HEK293 (cell line): ENCODE results near the gene RPL10A.

ENCODE experiments used
- GLIS1 ChIP-seq: fragments of 450-650 bp; formaldehyde crosslinking; IDR thresholded peaks from 2 replicates; pipeline ENCODE4 v1.5.1; 2016; ENCODE audit warnings: missing biosample characterization, missing genetic modification characterization
- KLF8 ChIP-seq: fragments of 450-650 bp; formaldehyde crosslinking; IDR thresholded peaks from 2 replicates; pipeline ENCODE4 v1.5.1; 2016; ENCODE audit warnings: missing biosample characterization, missing genetic modification characterization
- MEIS1 ChIP-seq: sonication (generic); formaldehyde crosslinking; IDR thresholded peaks from 2 replicates; pipeline ENCODE4 v1.8.1; 2022; ENCODE audit warnings: missing genetic modification reagents, mild to moderate bottlenecking, borderline replicate concordance
- MZF1 ChIP-seq: fragments of 450-650 bp; formaldehyde crosslinking; IDR thresholded peaks from 2 replicates; pipeline ENCODE4 v1.5.1; 2017; ENCODE audit warnings: missing biosample characterization, missing genetic modification characterization, borderline replicate concordance
- OSR2 ChIP-seq: fragments of 450-650 bp; formaldehyde crosslinking; IDR thresholded peaks from 2 replicates; pipeline ENCODE4 v1.5.1; 2016; ENCODE audit warnings: missing biosample characterization, missing genetic modification characterization
- PATZ1 ChIP-seq: fragments of 450-650 bp; formaldehyde crosslinking; IDR thresholded peaks from 2 replicates; pipeline ENCODE4 v1.5.1; 2016; ENCODE audit warnings: missing biosample characterization, missing genetic modification characterization
- REPIN1 ChIP-seq: fragments of 450-650 bp; formaldehyde crosslinking; IDR thresholded peaks from 2 replicates; pipeline ENCODE4 v1.5.1; 2017; ENCODE audit warnings: missing biosample characterization, missing genetic modification characterization, low read depth
- SETDB1 ChIP-seq: IDR thresholded peaks from one replicate; pipeline ENCODE4 v1.6.1; 2017; ENCODE audit warnings: mild to moderate bottlenecking, low read length, moderate library complexity, mixed read lengths; ENCODE audit not compliant: insufficient read length
- ZBTB21 ChIP-seq: fragments of 450-650 bp; formaldehyde crosslinking; IDR thresholded peaks from 2 replicates; pipeline ENCODE4 v1.5.1; 2017; ENCODE audit warnings: missing biosample characterization, missing genetic modification characterization
- ZBTB48 ChIP-seq: fragments of 450-650 bp; formaldehyde crosslinking; IDR thresholded peaks from 2 replicates; pipeline ENCODE4 v1.5.1; 2016; ENCODE audit warnings: missing biosample characterization, missing genetic modification characterization
- ZFP3 ChIP-seq: fragments of 450-650 bp; formaldehyde crosslinking; IDR thresholded peaks from 2 replicates; pipeline ENCODE4 v1.5.1; 2016; ENCODE audit warnings: low read depth, missing biosample characterization, missing genetic modification characterization
- ZFP37 ChIP-seq: fragments of 450-650 bp; formaldehyde crosslinking; IDR thresholded peaks from 2 replicates; pipeline ENCODE4 v1.5.1; 2016; ENCODE audit warnings: missing biosample characterization, missing genetic modification characterization
- ZNF114 ChIP-seq: fragments of 450-650 bp; formaldehyde crosslinking; IDR thresholded peaks from 2 replicates; pipeline ENCODE4 v1.5.0; 2017; ENCODE audit warnings: missing biosample characterization, missing genetic modification characterization
- ZNF155 ChIP-seq: fragments of 450-650 bp; formaldehyde crosslinking; IDR thresholded peaks from 2 replicates; pipeline ENCODE4 v1.5.1; 2016; ENCODE audit warnings: missing biosample characterization, missing genetic modification characterization
- ZNF157 ChIP-seq: fragments of 450-650 bp; formaldehyde crosslinking; IDR thresholded peaks from 2 replicates; pipeline ENCODE4 v1.5.1; 2016; ENCODE audit warnings: missing biosample characterization, missing genetic modification characterization
- ZNF174 ChIP-seq: fragments of 450-650 bp; formaldehyde crosslinking; IDR thresholded peaks from 2 replicates; pipeline ENCODE4 v1.5.0; 2017; ENCODE audit warnings: missing biosample characterization, mild to moderate bottlenecking, missing genetic modification characterization
- ZNF292 ChIP-seq: fragments of 450-650 bp; formaldehyde crosslinking; IDR thresholded peaks from 2 replicates; pipeline ENCODE4 v1.5.1; 2016; ENCODE audit warnings: low read depth, missing biosample characterization, missing genetic modification characterization, borderline replicate concordance
- ZNF311 ChIP-seq: fragments of 450-650 bp; formaldehyde crosslinking; IDR thresholded peaks from 2 replicates; pipeline ENCODE4 v1.5.1; 2017; ENCODE audit warnings: missing biosample characterization, missing genetic modification characterization, borderline replicate concordance
- ZNF433 ChIP-seq: fragments of 450-650 bp; formaldehyde crosslinking; IDR thresholded peaks from 2 replicates; pipeline ENCODE4 v1.5.1; 2016; ENCODE audit warnings: missing biosample characterization, missing genetic modification characterization, low read depth
- ZNF530 ChIP-seq: fragments of 450-650 bp; formaldehyde crosslinking; IDR thresholded peaks from 2 replicates; pipeline ENCODE4 v1.5.1; 2016; ENCODE audit warnings: low read depth, missing biosample characterization, missing genetic modification characterization
- ZNF561 ChIP-seq: fragments of 450-650 bp; IDR thresholded peaks from 2 replicates; pipeline ENCODE4 v1.5.1; 2018; ENCODE audit warnings: missing biosample characterization, missing genetic modification characterization, borderline replicate concordance
- ZNF580 ChIP-seq: fragments of 450-650 bp; formaldehyde crosslinking; IDR thresholded peaks from 2 replicates; pipeline ENCODE4 v1.5.1; 2016; ENCODE audit warnings: missing biosample characterization, missing genetic modification characterization
- ZNF707 ChIP-seq: fragments of 450-650 bp; formaldehyde crosslinking; IDR thresholded peaks from 2 replicates; pipeline ENCODE4 v1.5.1; 2016; ENCODE audit warnings: missing biosample characterization, missing genetic modification characterization
- ZNF776 ChIP-seq: fragments of 450-650 bp; formaldehyde crosslinking; IDR thresholded peaks from 2 replicates; pipeline ENCODE4 v1.5.0; 2017; ENCODE audit warnings: missing biosample characterization, missing genetic modification characterization, borderline replicate concordance
- TF ChIP-seq, protein P1 (sequence below): fragments of 450-650 bp; formaldehyde crosslinking; IDR thresholded peaks from 2 replicates; pipeline ENCODE4 v1.5.1; 2016; ENCODE audit warnings: missing biosample characterization, missing genetic modification characterization
- TF ChIP-seq, protein P2 (sequence below): sonication (generic); formaldehyde crosslinking; IDR thresholded peaks from 2 replicates; pipeline ENCODE4 v1.8.1; 2022; ENCODE audit warnings: mild to moderate bottlenecking, moderate library complexity, missing genetic modification reagents
- TF ChIP-seq, protein P3 (sequence below): fragments of 450-650 bp; formaldehyde crosslinking; IDR thresholded peaks from 2 replicates; pipeline ENCODE4 v1.5.1; 2016; ENCODE audit warnings: missing biosample characterization, missing genetic modification characterization, borderline replicate concordance

The RPL10A gene

GRCh38 chr6:35489995-35490791 is 22.0 kb downstream of the RPL10A start (continued):
- TF ChIP-seq ZNF530 (tag by site-specific recombination), result no peak
- TF ChIP-seq ZNF561 (tag by site-specific recombination), result no peak
- peak; percentile 74; the same call in 1 of the 2 replicates for TF ChIP-seq PATZ1 (tag by site-specific recombination)
- TF ChIP-seq OSR2, result peak; percentile 56; the same call in 1 of the 2 replicates
- 0 out of 2 replicates have a peak, but pooled peaks have one; percentile 20 for TF ChIP-seq ZBTB48 (tag by site-specific recombination)
- TF ChIP-seq ZNF311 (tag by site-specific recombination), result no peak
- TF ChIP-seq, protein P1, sequence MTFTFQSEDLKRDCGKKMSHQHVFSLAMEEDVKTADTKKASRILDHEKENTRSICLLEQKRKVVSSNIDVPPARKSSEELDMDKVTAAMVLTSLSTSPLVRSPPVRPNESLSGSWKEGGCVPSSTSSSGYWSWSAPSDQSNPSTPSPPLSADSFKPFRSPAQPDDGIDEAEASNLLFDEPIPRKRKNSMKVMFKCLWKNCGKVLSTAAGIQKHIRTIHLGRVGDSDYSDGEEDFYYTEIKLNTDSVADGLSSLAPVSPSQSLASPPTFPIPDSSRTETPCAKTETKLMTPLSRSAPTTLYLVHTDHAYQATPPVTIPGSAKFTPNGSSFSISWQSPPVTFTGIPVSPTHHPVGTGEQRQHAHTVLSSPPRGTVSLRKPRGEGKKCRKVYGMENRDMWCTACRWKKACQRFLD (tag by site-specific recombination), result no peak
- TF ChIP-seq MZF1 (tag by site-specific recombination), result no peak
- TF ChIP-seq ZNF433 (tag by site-specific recombination), result no peak
- no peak for TF ChIP-seq ZNF114 (tag by site-specific recombination)
- peak; percentile 73 for TF ChIP-seq GLIS1
- TF ChIP-seq ZNF776 (tag by site-specific recombination), result no peak
- TF ChIP-seq ZFP3 (tag by site-specific recombination), result no peak
- no peak for TF ChIP-seq ZBTB21 (tag by site-specific recombination)
- TF ChIP-seq ZFP37, result no peak
- TF ChIP-seq ZNF707, result no peak
- no peak for TF ChIP-seq ZNF155 (tag by site-specific recombination)
- TF ChIP-seq ZNF157 (tag by site-specific recombination), result no peak
- TF ChIP-seq ZNF292 (tag by site-specific recombination), result no peak
- no peak for TF ChIP-seq MEIS1 (CRISPR knock-in tag)
- TF ChIP-seq ZNF174 (tag by site-specific recombination), result no peak
- no peak for TF ChIP-seq REPIN1
- TF ChIP-seq, protein P2, sequence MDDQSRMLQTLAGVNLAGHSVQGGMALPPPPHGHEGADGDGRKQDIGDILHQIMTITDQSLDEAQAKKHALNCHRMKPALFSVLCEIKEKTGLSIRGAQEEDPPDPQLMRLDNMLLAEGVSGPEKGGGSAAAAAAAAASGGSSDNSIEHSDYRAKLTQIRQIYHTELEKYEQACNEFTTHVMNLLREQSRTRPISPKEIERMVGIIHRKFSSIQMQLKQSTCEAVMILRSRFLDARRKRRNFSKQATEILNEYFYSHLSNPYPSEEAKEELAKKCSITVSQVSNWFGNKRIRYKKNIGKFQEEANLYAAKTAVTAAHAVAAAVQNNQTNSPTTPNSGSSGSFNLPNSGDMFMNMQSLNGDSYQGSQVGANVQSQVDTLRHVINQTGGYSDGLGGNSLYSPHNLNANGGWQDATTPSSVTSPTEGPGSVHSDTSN (CRISPR knock-in tag), result no peak
- no peak for TF ChIP-seq SETDB1
- TF ChIP-seq, protein P3, sequence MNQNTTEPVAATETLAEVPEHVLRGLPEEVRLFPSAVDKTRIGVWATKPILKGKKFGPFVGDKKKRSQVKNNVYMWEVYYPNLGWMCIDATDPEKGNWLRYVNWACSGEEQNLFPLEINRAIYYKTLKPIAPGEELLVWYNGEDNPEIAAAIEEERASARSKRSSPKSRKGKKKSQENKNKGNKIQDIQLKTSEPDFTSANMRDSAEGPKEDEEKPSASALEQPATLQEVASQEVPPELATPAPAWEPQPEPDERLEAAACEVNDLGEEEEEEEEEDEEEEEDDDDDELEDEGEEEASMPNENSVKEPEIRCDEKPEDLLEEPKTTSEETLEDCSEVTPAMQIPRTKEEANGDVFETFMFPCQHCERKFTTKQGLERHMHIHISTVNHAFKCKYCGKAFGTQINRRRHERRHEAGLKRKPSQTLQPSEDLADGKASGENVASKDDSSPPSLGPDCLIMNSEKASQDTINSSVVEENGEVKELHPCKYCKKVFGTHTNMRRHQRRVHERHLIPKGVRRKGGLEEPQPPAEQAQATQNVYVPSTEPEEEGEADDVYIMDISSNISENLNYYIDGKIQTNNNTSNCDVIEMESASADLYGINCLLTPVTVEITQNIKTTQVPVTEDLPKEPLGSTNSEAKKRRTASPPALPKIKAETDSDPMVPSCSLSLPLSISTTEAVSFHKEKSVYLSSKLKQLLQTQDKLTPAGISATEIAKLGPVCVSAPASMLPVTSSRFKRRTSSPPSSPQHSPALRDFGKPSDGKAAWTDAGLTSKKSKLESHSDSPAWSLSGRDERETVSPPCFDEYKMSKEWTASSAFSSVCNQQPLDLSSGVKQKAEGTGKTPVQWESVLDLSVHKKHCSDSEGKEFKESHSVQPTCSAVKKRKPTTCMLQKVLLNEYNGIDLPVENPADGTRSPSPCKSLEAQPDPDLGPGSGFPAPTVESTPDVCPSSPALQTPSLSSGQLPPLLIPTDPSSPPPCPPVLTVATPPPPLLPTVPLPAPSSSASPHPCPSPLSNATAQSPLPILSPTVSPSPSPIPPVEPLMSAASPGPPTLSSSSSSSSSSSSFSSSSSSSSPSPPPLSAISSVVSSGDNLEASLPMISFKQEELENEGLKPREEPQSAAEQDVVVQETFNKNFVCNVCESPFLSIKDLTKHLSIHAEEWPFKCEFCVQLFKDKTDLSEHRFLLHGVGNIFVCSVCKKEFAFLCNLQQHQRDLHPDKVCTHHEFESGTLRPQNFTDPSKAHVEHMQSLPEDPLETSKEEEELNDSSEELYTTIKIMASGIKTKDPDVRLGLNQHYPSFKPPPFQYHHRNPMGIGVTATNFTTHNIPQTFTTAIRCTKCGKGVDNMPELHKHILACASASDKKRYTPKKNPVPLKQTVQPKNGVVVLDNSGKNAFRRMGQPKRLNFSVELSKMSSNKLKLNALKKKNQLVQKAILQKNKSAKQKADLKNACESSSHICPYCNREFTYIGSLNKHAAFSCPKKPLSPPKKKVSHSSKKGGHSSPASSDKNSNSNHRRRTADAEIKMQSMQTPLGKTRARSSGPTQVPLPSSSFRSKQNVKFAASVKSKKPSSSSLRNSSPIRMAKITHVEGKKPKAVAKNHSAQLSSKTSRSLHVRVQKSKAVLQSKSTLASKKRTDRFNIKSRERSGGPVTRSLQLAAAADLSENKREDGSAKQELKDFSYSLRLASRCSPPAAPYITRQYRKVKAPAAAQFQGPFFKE (tag by site-specific recombination), result no peak
- TF ChIP-seq ZNF580, result no peak
- no peak for TF ChIP-seq KLF8
